Fibroblast of skin of back (primary cell): Measurements from ENCODE around the gene CCDC78.

Source experiments
- DNase-seq: peaks from one replicate; pipeline ENCODE4 v3.0.0-alpha.2; 2013

CCDC78 gene

GRCh38 chr16:736936-737481 lies 10.8 kb upstream of the CCDC78 start:
- DNase-seq, result no peak

GRCh38 chr16:735982-736453 lies 9.8 kb upstream of the CCDC78 start:
- no peak for DNase-seq

DNA sequence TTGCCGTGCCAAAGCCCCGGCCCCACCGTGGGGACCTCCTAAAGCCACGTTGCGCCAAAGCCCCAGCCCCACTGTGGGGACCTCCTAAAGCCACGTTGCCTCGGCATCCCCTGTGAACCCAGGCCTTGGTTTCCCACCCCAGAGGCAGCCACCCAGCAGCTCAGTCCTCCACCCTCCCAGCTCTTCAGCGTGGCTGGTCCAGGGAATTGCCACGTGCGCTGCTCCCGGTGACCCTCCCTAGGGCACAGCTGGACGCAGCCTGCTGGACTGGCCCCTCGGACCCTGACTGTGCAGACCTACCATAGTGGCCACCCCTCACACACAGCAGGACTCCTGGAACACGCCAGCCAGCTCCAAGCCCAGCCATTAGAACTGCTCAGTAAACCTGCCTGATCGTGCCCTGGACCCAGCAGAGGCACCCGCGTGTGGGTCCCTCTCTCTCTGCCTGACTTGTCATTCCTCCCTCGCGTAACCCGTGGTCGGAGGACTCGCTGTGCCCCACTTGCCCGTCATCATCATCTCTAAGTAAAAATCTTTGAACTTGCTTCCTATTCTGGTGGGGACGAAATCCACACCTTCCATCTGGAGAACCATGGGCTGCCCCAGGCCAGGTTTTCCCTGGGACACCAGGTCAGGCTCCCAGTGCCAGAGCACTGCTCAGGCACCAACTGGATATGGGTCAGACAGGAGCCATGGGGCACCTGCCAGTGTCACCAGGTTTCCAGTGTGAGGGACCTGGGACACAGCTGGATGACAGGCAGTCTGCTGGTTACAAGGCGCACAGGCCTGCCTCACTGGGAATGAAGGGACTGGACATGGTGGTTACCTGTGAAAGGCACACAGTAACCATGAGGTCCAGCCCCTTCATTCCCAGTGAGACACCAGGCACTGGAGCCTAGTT lies 9.0 kb upstream of the CCDC78 start:
- no peak for DNase-seq

DNA sequence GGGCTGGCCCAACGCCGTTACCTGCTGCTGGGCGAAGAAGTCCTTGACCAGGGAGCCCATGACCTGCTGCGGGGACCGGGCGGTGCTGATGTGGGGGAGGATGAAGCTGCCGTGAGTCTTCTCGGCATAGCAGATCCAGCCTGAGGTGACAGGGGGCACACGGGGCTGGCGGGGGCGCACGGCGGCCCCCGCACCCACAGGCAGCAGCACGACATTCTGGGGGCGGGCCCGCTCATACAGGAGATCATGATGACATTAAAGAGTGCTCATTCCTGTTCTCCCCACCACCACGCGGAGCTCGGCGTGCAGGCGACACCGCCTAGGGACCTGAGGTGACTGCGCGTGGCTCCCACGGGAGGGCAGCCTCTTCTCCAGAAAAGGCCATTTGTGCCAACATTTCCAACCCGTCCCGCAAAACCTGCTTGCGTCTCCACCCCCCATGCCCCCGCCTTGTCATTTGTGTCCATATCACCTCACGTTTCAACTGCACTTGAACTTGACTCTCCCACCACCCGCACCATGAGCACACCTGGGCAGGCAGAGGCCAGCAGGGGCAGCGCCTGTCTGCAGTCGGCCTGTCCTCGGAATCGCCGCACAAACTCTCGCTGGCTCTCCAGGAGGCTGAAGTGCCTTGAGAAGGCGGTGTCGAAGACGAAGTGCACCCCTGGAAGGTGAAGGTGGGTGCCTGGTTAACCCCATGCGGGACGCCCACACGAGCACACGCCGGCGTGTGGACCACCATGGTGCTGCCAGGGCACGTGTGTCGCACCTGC lies 8.2 kb upstream of the CCDC78 start:
- no peak for DNase-seq

GRCh38 chr16:733382-734207 lies 7.4 kb upstream of the CCDC78 start:
- DNase-seq, result no peak

DNA sequence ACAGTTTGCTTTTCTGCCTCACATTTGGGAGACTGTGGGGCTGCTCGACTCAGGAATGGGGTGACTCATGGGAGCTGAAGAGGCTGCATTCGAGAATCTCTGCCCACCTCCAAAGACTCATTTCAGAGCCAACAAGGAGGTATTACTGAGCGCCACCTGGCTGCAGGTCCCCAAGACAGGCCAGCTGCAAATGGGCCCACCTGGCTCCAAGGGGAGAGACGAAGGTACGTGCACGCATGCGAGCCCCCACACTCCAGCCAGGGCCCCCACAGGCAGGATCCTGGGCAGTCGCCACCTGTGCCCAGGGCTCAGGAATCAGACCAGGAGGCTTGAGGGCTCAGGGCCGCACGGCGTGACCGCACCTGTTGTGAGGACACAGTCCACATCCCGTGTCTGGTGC lies 6.7 kb upstream of the CCDC78 start:
- DNase-seq, result no peak

DNA sequence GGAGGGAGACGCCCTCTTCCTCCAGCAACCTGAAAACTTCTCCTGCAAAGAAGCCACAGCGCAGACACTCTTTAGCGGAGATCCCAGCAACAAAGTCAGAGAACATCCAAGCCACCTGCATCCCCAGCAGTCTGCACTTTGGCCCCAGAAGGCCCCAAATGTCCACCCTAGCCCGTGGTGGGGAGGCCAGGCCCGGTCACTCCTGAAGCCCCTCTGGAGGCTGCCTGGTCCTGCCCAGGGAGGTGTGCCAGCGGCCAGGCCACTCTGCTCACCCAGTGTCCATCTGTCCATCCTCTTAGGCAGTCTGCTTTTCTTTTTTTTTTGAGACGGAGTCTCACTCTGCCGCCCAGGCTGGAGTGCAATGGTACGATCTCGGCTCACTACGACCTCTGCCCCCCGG lies 6.1 kb upstream of the CCDC78 start:
- DNase-seq, result no peak

- no peak for DNase-seq
These were observed 4.6 kb upstream of the CCDC78 start for GRCh38 chr16:730666-731509.

DNA sequence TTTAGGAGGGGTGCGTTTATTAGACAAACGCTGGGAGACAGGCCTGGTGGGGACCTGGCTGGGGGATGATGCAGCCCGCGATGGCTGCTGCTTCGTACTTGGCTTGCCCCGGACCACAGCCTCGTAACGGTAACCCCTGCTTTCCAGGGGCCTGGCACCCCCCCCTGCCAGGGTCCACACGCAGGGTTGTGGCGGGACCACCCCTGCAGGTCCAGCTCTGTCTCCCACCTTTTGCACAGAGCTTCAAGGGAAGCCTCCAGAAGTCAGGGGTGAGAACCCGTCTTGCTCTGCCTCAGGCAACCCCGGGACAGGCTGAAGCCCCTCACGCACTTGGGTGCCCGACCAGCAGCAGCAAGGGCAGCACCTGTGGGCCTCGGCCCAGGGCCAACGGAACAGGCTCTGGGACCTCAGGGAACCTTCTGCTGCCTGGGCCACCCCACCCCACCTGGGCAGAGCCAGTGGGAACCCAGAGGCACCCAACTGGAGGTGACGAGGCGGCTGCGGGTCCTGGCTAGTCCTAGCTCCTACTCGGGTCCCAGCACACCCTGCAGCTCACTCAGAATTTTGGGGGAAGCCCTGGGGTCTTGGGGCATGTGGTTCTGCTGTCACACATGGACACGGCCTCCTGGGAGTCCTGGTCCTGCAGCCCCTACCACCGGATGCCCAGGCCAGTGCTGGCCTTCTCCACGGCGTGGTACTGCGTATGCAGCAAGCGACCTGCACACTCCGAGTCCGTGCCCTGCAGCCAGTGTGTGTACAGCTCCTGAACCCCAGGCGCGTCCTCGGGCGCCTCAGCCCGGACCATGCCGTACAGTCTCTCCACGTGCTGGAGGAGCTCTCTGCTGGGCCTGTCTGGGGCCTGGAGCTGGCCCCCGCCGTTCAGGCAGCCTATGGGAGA lies 3.8 kb upstream of the CCDC78 start:
- no peak for DNase-seq

DNA sequence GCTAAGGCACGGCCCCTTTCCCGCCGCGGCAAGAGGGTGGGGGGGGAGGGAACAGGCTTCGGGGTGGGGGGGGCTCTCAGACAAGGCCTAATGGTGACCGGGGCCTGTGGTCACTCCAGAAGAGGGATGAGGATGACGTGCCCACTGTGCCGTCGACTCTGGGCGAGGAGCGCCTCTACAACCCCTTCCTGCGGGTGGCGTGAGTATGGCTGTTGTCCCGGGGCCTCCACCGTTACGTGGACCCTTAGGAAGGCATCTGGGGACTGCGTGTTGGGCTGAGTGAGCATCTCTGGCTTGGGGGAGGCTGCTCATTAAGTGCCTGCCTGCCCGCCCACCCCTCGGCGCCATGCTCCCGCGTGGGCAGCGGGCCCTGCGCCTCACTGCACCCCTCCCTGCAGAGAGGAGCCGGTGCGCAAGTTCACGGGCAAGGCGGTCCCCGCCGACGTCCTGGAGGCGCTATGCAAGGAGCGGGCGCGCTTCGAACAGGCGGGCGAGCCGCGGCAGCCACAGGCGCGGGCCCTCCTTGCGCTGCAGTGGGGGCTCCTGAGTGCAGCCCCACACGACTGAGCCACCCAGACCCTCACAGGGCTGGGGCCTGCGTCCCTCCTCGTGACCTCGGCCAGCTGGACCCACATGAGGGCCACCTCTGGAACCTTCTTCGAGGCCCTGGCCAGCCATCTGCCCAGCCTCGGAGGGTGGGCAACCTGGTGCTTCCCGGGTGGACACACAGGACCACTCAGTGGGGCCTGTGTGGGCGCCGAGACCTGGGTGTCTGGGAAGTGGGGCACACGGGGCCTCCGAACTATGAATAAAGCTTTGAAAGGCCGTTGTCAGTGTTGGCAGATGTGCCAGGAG lies 2.9 kb upstream of the CCDC78 start:
- DNase-seq, result no peak

- DNase-seq, result peak; percentile 76
These were observed 2.1 kb upstream of the CCDC78 start for GRCh38 chr16:728131-728889.

- no peak for DNase-seq
These were observed 1.2 kb upstream of the CCDC78 start for GRCh38 chr16:727291-727977.

GRCh38 chr16:726188-726437 lies 130 bp downstream of the CCDC78 start:
- no peak for DNase-seq

GRCh38 chr16:725463-726187 lies 618 bp downstream of the CCDC78 start:
- DNase-seq, result no peak

DNA sequence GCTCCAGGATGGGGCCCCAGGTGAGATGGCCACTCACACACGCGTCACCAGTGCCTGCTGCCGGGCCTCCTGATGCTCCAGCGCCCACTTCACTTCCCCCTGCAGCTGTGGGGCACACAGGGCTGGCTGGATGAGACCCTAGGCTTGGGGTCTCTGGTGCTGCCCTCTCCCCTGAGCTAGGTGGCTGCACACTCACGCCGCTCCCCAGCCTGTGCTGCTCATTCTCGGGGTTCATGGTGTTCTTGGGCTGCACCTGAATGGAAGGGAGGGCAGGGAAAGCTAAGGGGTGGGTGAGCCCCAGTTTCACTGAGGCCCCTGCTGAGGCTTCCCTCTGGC lies 1.2 kb downstream of the CCDC78 start:
- no peak for DNase-seq

- no peak for DNase-seq
These were observed 1.8 kb downstream of the CCDC78 start for GRCh38 chr16:724188-725040.

- no peak for DNase-seq
These were observed 2.5 kb downstream of the CCDC78 start for GRCh38 chr16:723695-724094.
